GM08714 (cell line): ENCODE data around the gene SEL1L3.
A peak's percentile ranks its signal among the peaks of the same experiment; 100 is the strongest.
"Not testable (repeated sequence)": the region's sequence is repeated elsewhere in the genome, so short reads cannot be mapped to it uniquely, and the experiment has no call there.

ENCODE experiments used
- H3K4me3 ChIP-seq: fragments of 200-500 bp; sonication (Bioruptor generic); 2 replicates; pipeline ENCODE4 v1.5.1; 2014; ENCODE audit warnings: mild to moderate bottlenecking, low read length, inconsistent platforms
- ZNF274 ChIP-seq: IDR thresholded peaks from 2 replicates; pipeline ENCODE4 v1.6.1; 2012; ENCODE audit warnings: mild to moderate bottlenecking, low read depth, low read length

SEL1L3 gene

GRCh38 chr4:25862411-25863346 lies at the start of gene SEL1L3:
Gene SEL1L3, minus strand, starts transcription at chr4:25862988. Its CDS starts 152 bp downstream, at chr4:25862836.
- no peak for TF ChIP-seq ZNF274
- H3K4me3 ChIP-seq, result peak within 1 kb of the TSS; percentile 75

GRCh38 chr4:25911356-25911755 lies 48.6 kb upstream of the SEL1L3 start:
- H3K4me3 ChIP-seq, result no peak overlapping the region
- TF ChIP-seq ZNF274, result no peak

DNA sequence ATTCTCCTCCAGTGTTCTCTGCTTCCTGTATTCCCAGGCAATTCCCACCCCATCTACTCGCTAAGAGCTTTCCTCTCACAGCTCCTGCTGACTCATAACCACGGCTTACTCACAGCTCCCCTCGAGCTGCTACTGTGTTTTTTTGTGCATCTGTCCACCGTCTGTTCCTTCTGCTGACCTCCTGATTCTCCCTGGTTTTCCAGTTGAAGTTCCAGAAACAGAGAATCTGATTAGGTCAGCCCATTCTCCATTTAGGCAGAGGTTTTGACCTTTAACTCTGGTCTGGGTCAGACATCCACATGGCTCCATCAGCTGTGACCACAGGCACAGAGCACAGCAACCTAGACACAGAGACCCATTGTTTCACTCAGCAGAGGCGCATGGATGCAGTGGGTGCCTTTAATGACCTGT lies 45.7 kb upstream of the SEL1L3 start:
- H3K4me3 ChIP-seq, result no peak overlapping the region
- TF ChIP-seq ZNF274, result no peak

DNA sequence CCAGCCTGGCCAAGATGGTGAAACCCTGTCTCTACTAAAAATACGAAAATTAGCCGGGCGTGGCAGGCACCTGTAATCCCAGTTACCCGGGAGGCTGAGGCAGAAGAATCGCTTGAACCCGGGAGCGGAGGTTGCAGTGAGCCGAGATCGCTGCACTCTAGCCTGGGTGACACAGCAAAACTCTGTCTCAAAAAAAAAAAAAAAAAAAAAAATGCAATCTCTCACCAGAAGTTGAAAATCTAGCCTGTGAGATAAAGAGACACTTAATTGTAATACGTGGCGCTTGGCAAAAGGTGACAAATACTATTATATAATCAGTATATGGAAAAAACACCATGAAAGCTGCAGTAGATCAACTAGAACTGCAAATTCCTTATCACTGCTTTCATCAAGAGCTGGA lies 43.3 kb upstream of the SEL1L3 start:
- not testable (repeated sequence) for H3K4me3 ChIP-seq

DNA sequence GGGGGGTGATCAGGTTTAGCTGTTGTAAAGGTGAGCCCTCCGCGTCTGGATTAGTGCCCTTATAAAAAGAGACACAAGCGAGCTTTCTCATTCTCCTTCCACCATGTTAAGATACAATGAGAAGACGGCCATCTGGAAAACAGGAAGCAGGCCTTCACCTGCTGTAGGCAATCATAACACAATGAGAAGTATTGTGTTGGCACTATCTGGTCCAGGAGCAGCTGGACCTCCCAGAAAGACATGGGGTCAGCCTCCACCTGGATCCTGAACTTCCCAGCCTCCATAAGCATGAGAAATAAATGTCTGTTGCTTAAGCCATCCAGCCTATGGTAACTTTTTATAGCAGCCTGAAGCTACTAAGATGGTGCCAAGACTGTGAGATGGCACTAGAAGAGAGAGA lies 42.6 kb upstream of the SEL1L3 start:
- TF ChIP-seq ZNF274, result no peak
- no peak overlapping the region for H3K4me3 ChIP-seq

- TF ChIP-seq ZNF274, result no peak
- H3K4me3 ChIP-seq, result no peak overlapping the region
Observed at GRCh38 chr4:25904748-25905082, 41.9 kb upstream of the SEL1L3 start.

GRCh38 chr4:25903900-25904747 lies 41.3 kb upstream of the SEL1L3 start:
- TF ChIP-seq ZNF274, result no peak
- H3K4me3 ChIP-seq, result no peak overlapping the region

- H3K4me3 ChIP-seq, result no peak overlapping the region
- TF ChIP-seq ZNF274, result no peak
Observed at GRCh38 chr4:25901030-25901430, 38.2 kb upstream of the SEL1L3 start.

DNA sequence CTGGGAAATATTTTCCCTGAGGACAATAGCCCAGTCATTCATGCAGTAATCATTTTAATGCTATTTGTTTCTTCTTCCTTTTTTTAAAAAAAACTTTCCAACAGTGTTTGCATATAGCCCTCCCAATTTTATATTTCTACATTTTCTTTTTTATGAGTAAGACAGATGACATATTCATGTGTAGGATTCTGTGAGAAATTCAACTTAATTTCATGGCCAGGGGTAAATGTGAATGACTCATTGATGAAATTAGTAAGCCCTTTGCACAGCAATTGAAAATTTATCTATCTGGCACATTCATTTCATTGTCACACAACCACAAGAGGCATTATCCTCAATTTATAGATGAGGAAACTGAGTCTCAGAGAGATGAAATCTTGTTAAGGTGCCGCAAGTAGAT lies 37.5 kb upstream of the SEL1L3 start:
- H3K4me3 ChIP-seq, result no peak overlapping the region
- no peak for TF ChIP-seq ZNF274

- H3K4me3 ChIP-seq, result no peak overlapping the region
- no peak for TF ChIP-seq ZNF274
Observed at GRCh38 chr4:25896776-25897539, 34.2 kb upstream of the SEL1L3 start.

DNA sequence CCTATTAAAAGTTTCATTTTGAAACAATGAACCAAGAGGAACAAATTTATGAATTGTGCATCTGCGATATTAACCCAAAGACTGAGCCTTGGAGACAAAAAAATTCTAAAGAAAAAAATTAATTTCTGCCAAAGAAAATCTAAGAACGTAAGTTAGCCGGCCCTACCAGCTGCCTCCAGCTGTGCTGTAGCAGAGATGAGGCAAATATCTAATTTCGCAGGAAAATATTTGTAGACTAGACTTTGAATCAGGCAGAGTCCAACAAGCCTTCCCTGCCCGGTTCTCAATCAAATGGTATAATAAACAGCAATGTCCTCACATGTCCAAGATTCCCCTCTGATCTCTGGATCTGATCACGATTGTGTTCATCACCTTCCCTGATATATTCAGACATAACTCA lies 30.0 kb upstream of the SEL1L3 start:
- no peak overlapping the region for H3K4me3 ChIP-seq
- TF ChIP-seq ZNF274, result no peak

GRCh38 chr4:25890571-25891485 lies 28.0 kb upstream of the SEL1L3 start:
- no peak for TF ChIP-seq ZNF274
- H3K4me3 ChIP-seq, result no peak overlapping the region

- no peak for TF ChIP-seq ZNF274
Observed at GRCh38 chr4:25889589-25890503, 27.1 kb upstream of the SEL1L3 start.

More at GRCh38 chr4:25889589-25890503, 27.1 kb upstream of the SEL1L3 start:
- no peak overlapping the region for H3K4me3 ChIP-seq
